Activated CD8-positive, alpha-beta memory T cell treated with anti-CD3 and anti-CD28 coated beads for 4 hours (primary cell): Measurements from ENCODE around the gene EID2.

ENCODE experiments used
- DNase-seq, 2 donors: peaks; one replicate each; pipeline ENCODE4 v3.0.0-alpha.2; 2020; ENCODE audit warnings: low read depth in 2 of 2

EID2 gene

GRCh38 chr19:39502640-39503417, 37.1 kb downstream of the EID2 start:
- DNase-seq: peak; percentile 44 to 45

DNA sequence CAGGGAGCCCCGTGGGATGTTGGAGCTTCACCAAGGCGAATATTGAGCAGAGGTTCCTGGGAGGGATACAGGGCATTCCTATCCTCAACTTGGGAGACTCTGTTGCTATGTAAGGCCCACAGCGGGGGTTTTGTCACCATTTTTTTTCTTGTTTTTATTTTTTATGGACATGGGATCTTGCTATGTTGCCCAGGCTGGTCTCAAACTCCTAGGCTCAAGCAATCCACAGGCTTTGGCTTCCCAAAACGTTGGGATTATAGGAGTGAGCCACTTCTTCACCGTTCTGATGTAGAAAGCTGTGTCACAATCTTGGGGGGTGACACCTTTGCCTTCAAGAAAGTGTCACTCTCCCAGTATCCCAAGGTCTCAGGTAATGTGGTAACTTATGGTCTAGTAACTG, 38.6 kb downstream of the EID2 start:
- DNase-seq: no peak

DNA sequence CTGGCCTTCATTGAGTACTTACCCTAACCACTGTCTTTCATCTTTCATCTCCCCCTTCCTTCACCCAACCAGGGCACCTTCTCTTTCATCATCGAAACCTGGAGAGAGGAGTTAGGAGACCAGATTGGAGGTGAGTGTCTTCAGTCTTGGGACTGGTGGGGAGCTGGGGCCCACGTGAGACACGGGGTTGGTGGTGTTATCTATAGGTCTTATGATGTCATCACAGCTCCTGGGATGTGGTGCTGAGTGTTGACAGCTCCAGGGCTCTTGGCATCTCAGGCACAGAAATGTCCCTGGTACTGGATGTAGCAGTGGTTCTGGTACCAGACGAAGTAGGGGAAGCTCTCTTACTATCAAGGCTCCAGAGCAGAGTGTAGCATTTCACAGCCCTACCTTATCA, 39.4 kb downstream of the EID2 start:
- no peak for DNase-seq

DNA sequence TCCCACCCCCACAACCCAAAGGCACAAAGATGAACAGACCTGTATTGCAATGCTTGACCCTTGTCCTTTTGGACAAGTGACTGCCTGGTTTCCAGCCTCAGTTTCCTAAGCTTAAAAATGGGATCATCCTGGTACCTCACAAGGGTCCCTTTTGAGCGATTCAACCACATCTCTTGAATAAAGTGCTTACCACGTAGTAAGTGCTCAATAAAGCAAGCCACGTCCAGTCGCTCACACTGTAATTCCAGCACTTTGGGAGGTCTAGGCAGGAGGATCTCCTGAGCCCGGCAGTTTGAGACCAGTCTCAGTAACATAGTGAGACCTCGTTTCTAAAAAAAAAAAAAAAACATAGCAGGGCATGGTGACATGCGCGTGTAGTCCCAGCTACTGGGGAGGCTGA, 40.0 kb downstream of the EID2 start:
- no peak for DNase-seq

DNA sequence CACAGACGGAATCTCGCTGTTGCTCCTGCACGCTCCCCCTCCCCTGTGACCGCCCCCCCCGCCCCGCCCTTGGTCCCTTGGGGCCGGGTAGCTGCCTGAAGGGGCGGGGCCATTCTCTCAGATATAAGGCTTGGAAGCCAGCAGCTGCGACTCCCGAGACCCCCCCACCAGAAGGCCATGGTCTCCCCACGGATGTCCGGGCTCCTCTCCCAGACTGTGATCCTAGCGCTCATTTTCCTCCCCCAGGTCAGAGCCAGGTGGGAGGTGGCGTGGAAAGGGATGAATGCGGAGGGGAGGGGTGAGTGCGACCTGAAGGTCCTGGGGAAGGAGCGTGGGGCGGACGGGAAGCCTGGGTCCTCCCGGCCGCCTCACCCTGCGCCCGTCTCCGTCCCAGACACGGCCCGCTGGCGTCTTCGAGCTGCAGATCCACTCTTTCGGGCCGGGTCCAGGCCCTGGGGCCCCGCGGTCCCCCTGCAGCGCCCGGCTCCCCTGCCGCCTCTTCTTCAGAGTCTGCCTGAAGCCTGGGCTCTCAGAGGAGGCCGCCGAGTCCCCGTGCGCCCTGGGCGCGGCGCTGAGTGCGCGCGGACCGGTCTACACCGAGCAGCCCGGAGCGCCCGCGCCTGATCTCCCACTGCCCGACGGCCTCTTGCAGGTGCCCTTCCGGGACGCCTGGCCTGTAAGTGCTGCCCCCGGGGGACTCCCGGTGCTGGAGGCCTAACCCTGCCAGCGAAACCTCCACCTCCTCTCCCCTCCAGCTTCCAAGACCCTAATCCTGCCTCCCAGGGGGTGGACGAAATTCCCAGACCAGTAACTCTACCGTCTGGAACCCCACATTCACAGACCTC, 40.9 kb downstream of the EID2 start, which contains the start of gene DLL3:
DLL3 (plus strand) TSS at position 150 of the 845 bp plus-strand sequence; CDS start at position 178, 28 bp downstream.
- no peak for DNase-seq

DNA sequence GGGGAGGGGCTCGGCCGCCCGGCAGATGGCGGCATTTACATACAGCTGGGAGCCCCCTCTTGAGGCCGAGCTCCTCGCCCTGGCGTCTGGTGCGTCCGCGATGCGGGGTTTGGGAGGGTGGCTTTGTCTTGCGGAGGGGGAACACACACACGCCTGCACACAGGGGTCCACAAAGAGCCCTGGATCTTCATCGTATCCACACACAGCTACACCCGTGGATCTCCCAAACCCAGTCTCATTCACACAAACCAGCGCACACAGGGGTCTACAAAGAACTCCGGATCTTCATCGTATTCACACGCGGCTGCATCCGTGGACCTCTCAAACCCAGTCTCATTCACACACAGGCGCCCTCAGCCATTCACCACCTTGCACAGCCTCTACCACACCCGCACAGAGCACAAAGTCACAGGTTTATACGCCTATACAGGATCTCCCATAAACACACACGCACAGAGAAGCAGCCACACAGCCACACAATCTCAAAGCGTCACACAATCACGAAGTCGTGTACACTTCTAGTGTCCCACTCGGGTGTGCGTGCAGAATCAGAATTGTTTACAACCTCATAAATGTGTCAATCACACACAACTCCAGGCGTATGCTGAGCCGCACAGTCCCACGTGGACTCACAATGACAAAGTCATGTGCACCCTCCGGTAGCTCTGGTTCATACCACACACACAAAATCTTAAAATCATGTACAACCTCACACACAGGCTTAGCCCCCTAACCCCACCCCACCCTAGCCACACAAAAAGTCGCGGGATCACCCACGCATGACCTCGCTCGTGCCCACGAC, 41.8 kb downstream of the EID2 start:
- DNase-seq: no peak

DNA sequence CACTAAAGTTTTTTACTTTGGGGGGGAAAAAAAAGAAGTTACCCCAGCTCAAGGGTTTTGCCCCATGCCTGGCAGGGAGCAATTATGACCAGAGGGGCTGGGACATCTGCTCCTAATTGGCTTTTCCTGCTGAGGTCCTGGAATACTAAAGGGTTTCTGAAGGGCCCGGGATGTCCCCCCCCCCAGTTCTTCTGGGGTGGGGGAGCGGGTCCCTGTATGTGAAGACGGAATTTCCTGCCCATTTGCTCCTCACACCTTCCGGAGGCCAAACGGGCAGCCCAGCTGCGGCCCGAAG, 42.3 kb downstream of the EID2 start:
- no peak for DNase-seq

- no peak for DNase-seq
Measured at GRCh38 chr19:39496063-39496462, 43.9 kb downstream of the EID2 start.

GRCh38 chr19:39494661-39495060, 45.3 kb downstream of the EID2 start:
- no peak for DNase-seq

DNA sequence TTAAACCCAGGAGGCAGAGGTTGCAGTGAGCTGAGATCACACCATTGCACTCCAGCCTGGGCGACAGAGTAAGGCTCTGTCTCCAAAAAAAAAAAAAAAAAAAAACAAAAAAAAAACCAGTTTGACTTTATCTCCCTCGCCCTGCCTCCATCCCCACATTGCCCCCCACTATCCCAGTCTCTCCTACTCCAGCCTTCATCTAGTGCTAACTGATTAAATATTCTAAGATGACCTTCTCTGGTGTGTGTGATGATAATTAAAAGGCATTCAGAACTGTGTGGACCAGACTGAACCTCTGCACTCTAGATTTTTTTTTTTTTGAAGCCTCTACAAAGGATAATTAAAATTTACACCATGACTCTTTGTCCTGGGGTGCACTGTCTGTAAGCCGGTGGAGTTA, 47.2 kb downstream of the EID2 start:
- DNase-seq: no peak

DNA sequence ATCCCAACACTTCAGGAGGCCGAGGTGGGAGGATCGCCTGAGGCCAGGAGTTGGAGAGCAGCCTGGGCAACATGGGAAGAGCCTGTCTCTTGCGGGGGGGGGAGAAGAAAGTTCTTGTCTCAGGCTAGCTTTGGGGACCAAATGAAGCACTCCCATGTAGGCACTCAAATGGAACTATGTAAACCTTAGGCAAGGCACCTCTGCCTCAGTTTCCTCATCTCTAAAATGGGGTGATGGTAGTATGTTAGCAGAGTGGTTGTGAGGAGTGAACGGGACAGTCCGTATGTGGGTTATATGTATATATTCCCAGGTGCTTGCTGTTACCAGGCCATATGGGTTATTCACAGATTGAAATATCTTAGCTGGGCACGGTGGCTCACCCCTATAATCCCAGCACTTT, 47.7 kb downstream of the EID2 start:
- DNase-seq: no peak

GRCh38 chr19:39489756-39490155, 50.2 kb downstream of the EID2 start:
- no peak for DNase-seq
